ENCODE measurements around the gene GRHL3.

DNA sequence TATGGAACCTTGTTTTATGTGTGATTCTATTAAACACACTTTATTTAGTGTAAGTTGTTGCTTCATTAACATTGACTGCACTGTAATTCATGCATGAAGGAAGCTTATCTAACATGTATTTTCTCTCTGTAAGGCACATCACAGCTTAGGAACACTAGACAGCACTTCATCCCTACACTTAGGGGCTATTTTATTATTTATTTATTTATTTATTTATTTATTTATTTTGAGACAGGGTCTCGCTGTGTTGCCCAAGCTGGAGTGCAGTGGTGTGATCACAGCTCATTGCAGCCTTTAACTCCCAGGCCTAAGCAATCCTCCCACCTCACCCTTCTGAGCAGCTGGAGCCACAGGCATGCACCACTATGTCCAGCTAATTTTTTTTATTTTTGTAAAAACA lies 30.7 kb upstream of the GRHL3 start:
- no peak for TF ChIP-seq NFRKB (IDR thresholded peaks at IDR 0.05)
- TF ChIP-seq SUZ12 (IDR thresholded peaks at IDR 0.05), result no peak
